Activated T-helper 1 cell treated with anti-CD3 and anti-CD28 coated beads, Interleukin-12 subunit alpha, Interleukin-12 subunit beta, Interleukin-2, Interleukin-4 antibody, amounts not matched to agents 30 ng/mL and 10 ng/mL and 1 ng/mL, durations not matched to agents 14 hours and 24 hours and 36 hours (primary cell): ENCODE data around the gene ASB13. TPM values are rescaled to one million over a fixed set of nuclear protein-coding genes. Genes with fewer than 3 reads are reported as not detected.
"Not testable (repeated sequence)": the region's sequence is repeated elsewhere in the genome, so short reads cannot be mapped to it uniquely, and the experiment has no call there.

Experiments used
- DNase-seq: peaks from one replicate; pipeline ENCODE4 v3.0.0; 2021; ENCODE audit warnings: low spot score
- H3K27ac Mint-ChIP-seq: one replicate; pipeline ENCODE4 v1.8.0; 2021; ENCODE audit warnings: mild to moderate bottlenecking, mixed read lengths
- H3K27me3 Mint-ChIP-seq: one replicate; pipeline ENCODE4 v1.8.0; 2022; ENCODE audit warnings: mild to moderate bottlenecking, moderate library complexity, mixed read lengths; ENCODE audit not compliant: insufficient read depth
- H3K36me3 Mint-ChIP-seq: one replicate; pipeline ENCODE4 v1.8.0; 2021; ENCODE audit warnings: low read depth, mixed read lengths
- H3K4me1 Mint-ChIP-seq: one replicate; pipeline ENCODE4 v1.8.0; 2021; ENCODE audit warnings: low read depth, mixed read lengths
- H3K4me3 Mint-ChIP-seq: one replicate; pipeline ENCODE4 v1.8.0; 2021; ENCODE audit warnings: mild to moderate bottlenecking, moderate library complexity, mixed read lengths
- H3K9me3 Mint-ChIP-seq: one replicate; pipeline ENCODE4 v1.8.0; 2021; ENCODE audit warnings: mixed read lengths
- intact Hi-C: fragments of 100-400 bp; cut with micrococcal nuclease; formaldehyde crosslinking; loops from one replicate; pipeline ENCODE4 v1.15.1; 2024
- total RNA-seq: library from RNA; stranded (reverse); gene quantifications from 2 replicates; pipeline ENCODE4 v1.2.3, GENCODE V29; 2022

The ASB13 gene
- total RNA-seq, 1 donor from 2014 or later = 12.7 TPM

DNA sequence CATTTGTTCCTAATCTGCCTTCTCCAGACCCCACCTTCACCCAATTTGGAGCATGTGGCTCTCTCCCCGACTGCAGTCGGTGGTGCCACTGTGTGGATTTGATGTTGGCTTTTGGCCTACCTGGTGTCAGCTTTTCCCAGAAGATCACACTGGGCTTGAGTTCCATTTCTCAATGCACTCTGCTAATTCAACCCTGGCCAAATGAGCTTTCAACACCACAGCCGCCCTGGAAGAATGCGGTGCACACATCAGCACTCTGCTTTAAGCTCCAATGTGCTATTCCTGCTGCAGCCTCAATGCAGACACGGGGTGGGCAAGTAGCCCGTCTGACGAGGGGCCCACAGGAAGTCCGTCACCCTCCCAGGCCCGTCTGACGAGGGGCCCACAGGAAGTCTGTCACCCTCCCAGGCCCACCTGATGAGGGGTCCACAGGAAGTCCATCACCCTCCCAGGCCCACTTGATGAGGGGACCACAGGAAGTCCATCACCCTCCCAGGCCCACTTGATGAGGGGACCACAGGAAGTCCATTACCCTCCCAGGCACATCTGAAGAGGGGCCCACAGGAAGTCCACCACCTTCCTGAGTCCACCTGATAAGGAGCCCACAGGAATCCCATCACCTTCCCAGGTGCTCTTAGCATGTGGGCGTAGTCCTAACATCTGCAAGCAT, 64.4 kb downstream of the ASB13 start:
- no peak for DNase-seq
- no peaks in the 10 kb centered on the region for H3K4me1 Mint-ChIP-seq
- intact Hi-C loops = no loop called here
- no peaks in the 10 kb centered on the region for H3K9me3 Mint-ChIP-seq
- no peaks in the 10 kb centered on the region for H3K36me3 Mint-ChIP-seq
- H3K4me3 Mint-ChIP-seq = no peak overlapping the region
- H3K27me3 Mint-ChIP-seq = peaks cover 3% of the 10 kb centered on the region
- H3K27ac Mint-ChIP-seq = no peak overlapping the region

DNA sequence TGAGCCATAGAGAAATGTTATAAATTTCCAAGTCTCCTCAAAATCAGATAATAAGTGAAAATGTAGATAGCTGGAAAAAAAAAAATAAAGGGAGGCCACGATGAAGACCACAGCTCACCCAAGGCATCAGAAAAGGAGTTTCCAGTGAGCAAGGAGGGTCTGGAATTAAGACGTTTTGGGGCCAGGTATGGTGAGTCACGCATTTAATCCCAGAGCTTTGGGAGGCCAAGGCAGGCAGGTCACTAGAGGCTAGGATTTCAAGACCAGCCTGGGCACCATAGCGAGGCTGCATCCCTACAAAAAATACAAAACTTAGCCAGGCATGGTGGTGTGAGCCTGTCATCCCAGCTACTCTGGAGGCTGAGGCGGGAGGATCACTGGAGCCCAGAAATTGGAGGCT, 65.5 kb downstream of the ASB13 start:
- Mint-ChIP-seq H3K4me1 (peaks cover 8% of the 10 kb centered on the region), H3K27me3 (peaks cover 3% of the 10 kb centered on the region), H3K4me3 (no peak overlapping the region), H3K27ac (no peak overlapping the region), H3K36me3 (no peaks in the 10 kb centered on the region), H3K9me3 (no peaks in the 10 kb centered on the region)
- intact Hi-C loops = no loop called here
- DNase-seq = no peak

DNA sequence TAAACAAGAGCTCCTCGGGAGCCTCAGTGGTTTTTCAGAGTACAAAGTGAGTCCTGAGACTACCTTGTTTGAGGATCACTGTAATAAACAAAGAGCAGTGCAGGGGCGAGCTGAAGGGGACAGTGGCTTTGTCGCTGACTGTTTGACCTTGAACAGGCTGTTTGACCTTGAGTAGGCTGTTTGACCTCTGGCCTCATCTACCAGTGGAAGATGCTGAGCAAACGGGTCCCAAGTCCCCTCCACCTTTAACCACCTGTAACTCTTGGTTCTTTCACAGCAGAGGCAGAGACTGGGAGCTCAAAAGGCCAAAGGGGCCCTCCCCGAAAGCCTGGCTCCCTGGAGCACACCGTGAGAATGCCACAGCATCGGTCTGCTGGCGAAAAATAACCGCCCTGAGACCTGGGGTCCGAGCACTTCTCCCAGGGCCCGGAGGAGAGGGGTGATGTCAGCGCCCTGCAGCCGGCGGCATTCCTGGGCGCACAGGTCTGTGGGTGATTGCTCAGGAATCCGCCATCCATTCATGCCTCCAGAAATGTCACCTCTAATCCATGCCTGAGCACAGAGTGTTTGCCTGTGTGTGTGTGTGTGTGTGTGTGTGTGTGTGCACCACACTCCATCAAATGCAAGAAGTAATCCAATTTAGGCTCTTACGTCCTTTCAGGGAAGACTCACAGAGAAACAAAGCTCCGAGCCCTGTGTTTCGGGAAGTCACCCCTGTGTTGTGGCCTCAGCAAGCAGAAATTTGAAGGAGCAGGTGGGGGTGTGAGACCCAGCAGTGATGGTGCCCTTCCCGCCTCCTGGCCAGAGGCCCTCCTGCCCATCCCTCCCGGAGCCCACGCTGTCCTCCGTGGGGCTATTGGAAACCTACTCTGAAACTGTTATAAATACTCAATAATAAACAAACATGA, 66.5 kb downstream of the ASB13 start:
- H3K9me3 Mint-ChIP-seq = no peaks in the 10 kb centered on the region
- H3K36me3 Mint-ChIP-seq = no peaks in the 10 kb centered on the region
- H3K27me3 Mint-ChIP-seq = peaks cover 10% of the 10 kb centered on the region
- peaks cover 10% of the 10 kb centered on the region for H3K4me1 Mint-ChIP-seq
- no peak overlapping the region for H3K27ac Mint-ChIP-seq
- no peak overlapping the region for H3K4me3 Mint-ChIP-seq
- intact Hi-C loops = no loop called here
- no peak for DNase-seq

DNA sequence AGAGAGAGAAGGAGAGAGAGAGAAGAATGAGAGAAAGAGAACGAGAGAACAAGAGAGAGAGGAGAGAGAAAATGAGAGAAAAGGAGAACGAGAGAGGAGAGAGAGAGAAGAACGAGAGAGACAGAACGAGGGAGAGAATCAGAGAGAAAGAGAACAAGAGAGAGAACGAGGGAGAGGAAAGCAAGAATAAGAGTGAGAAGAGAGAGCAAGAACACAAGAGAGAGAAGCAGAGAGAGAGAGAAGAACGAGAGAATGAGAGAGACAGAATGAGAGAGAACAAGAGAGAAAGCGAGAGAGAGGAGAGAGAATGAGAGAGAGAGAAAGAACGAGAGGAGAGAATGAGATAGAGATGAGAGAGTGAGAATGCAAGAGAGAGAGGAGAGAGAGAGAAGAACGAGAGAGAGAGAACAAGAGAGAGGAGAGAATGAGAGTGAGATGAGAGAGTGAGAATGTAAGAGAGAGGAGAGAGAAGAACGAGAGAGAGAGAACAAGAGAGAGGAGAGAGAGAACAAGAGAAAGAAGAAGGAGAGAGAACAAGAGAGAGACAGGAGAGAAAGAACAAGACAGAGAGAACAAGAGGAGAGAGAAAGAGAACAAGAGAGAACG, 68.2 kb downstream of the ASB13 start:
- no peak for DNase-seq
- no peaks in the 10 kb centered on the region for H3K9me3 Mint-ChIP-seq
- H3K27me3 Mint-ChIP-seq = peaks cover 18% of the 10 kb centered on the region
- no peaks in the 10 kb centered on the region for H3K36me3 Mint-ChIP-seq
- intact Hi-C loops = no loop called here
- no peak overlapping the region for H3K4me3 Mint-ChIP-seq
- peaks cover 12% of the 10 kb centered on the region for H3K4me1 Mint-ChIP-seq
- no peak overlapping the region for H3K27ac Mint-ChIP-seq

DNA sequence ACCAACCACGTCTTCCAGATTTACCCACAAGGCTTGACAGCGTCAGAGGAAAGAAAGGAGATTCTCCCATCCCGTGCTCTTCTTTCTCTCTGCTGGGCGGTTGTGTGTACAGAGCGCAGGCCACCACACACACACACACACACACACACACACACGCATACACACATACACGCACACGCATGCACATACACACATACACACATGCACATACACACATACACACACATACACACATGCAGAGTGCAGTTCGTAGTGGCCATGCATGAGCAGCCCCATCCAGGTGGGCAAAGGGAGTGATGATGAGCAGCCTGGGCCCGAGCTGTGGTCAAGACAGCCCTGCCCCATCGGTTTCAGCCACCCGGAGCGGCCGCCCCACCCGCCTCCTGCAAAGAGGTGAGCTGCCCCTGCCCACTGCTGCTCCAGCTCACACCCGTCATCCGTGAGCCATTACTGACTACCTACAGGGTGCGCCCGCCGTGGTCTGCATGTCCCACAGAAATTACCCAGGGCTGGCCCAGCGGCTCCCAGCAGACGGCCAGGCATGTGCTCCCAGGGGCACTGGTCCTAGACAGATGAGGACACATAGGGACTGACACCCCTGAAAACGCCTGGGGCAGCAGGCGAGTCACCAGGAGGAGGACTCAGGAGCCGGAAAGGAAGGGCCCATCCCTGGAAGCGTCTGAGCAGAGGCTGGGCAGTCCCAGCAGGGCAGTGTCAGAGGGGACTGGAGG, 69.6 kb downstream of the ASB13 start:
- peaks cover 24% of the 10 kb centered on the region for H3K27me3 Mint-ChIP-seq
- H3K36me3 Mint-ChIP-seq = no peaks in the 10 kb centered on the region
- H3K4me1 Mint-ChIP-seq = peaks cover 12% of the 10 kb centered on the region

DNA sequence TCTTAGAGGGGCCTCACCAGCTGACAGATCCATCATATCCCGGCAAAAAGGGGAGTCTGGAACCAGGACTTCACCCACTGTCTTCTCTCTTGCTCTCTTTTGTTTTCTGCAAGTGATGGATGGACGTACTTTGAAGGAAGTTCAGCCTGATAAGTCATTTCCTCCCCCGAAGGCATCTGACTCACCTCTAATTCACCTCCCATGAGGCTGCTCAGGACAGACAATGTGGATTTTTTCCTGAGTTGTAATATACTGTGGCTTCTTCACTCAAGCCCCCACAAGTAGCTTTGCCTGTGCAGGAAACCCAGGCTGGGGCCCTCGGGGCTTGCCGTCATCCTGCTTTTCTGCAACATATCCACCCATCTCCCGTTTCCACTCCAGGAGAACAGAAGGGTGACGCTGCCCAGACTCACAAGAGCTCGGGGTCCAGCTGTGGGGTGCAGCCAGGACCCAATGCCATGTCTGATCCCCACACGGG, 70.4 kb downstream of the ASB13 start:
- Mint-ChIP-seq H3K27ac (no peak overlapping the region), H3K4me1 (peaks cover 12% of the 10 kb centered on the region), H3K36me3 (no peaks in the 10 kb centered on the region), H3K4me3 (no peak overlapping the region), H3K9me3 (no peaks in the 10 kb centered on the region), H3K27me3 (peaks cover 24% of the 10 kb centered on the region)
- intact Hi-C loops = no loop called here
- no peak for DNase-seq

More for the DNA sequence above, 69.6 kb downstream of the ASB13 start:
- H3K27ac Mint-ChIP-seq = no peak overlapping the region
- intact Hi-C loops = no loop called here
- no peak overlapping the region for H3K4me3 Mint-ChIP-seq
- no peaks in the 10 kb centered on the region for H3K9me3 Mint-ChIP-seq
- DNase-seq = no peak

DNA sequence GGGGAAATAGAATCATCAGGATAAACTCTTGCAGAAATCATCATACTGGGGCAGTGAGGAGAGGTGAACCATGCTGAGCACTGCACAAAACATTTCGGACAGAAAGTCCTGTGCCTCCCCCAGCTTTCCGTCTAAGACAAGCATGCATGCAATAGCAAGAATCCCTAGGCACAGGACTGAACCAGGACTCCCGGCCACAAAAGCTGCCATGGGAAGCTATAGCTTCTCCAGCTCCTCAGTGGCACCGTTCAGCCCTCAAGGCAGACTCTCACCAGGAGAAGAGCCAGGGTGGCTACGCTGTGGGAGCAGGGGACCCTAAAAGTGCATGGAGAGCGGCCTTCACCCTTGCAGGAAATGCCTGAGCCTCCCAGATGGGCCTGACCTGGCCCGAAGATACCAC, 70.8 kb downstream of the ASB13 start:
- H3K27ac Mint-ChIP-seq = no peak overlapping the region
- DNase-seq = no peak
- intact Hi-C loops = no loop called here
- H3K36me3 Mint-ChIP-seq = no peaks in the 10 kb centered on the region
- H3K27me3 Mint-ChIP-seq = peaks cover 24% of the 10 kb centered on the region
- H3K9me3 Mint-ChIP-seq = no peaks in the 10 kb centered on the region
- no peak overlapping the region for H3K4me3 Mint-ChIP-seq
- peaks cover 12% of the 10 kb centered on the region for H3K4me1 Mint-ChIP-seq

DNA sequence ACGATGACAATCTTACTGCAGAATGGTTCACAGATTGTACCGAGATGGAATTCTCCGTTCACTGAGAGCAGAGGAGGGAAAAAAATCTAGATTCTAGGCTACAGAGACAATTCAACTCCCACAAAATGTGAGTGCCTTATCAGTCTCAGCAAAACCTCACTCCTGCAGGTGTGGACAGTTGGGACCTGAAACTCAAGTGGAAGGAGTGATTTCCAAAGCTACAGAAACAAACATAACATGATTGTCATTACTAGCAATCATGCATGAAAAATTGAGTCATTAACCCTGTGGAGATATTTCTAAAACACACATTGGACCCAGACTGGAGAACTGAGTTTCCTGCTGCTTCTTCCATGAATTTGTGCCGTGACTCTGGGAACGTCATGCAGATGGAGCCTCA, 71.3 kb downstream of the ASB13 start:
- peaks cover 24% of the 10 kb centered on the region for H3K27me3 Mint-ChIP-seq
- no peak overlapping the region for H3K4me3 Mint-ChIP-seq
- peaks cover 12% of the 10 kb centered on the region for H3K4me1 Mint-ChIP-seq
- no peaks in the 10 kb centered on the region for H3K36me3 Mint-ChIP-seq
- no peak overlapping the region for H3K27ac Mint-ChIP-seq
- intact Hi-C loops = no loop called here
- no peaks in the 10 kb centered on the region for H3K9me3 Mint-ChIP-seq
- DNase-seq = no peak

DNA sequence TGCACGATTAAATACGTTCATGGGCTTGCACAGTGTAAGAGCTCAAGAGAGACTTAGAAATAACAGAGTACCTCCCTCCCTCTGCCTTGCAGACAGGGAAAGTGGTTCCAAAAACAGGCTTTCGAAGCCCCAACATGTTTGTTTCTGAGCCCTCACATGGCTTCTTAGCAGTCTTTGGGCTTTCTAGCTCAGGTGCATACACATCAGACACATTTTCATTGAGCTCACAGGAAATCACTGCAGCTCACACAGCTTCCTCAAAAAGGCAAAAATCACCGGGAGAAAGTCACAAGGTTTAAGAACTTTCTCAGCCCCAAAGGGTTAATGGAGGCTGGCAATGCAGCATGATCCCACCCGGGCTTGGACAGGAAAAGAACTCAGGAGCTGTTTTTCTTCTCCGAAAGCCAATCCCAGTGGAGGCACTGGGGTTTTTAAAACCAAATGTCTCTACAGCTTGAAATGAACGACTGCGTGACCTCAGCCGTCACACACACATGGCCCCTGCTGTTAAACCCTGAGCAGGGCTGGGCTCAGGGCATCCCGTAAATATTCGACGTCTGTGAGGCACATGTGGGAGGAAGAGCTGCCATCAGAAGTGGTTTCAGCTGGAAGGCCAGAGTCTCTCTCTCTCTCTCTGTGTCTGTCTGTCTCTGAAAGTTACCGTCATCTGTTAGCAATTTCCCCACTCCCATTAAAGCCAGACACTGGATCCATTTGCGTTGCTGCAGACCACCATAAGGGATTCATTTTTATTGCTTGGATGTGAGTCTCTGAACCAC, 71.9 kb downstream of the ASB13 start:
- no peaks in the 10 kb centered on the region for H3K9me3 Mint-ChIP-seq
- H3K4me3 Mint-ChIP-seq = no peak overlapping the region
- intact Hi-C loops = no loop called here
- no peaks in the 10 kb centered on the region for H3K36me3 Mint-ChIP-seq
- H3K27me3 Mint-ChIP-seq = peaks cover 26% of the 10 kb centered on the region
- peaks cover 12% of the 10 kb centered on the region for H3K4me1 Mint-ChIP-seq
- H3K27ac Mint-ChIP-seq = no peak overlapping the region
- no peak for DNase-seq

DNA sequence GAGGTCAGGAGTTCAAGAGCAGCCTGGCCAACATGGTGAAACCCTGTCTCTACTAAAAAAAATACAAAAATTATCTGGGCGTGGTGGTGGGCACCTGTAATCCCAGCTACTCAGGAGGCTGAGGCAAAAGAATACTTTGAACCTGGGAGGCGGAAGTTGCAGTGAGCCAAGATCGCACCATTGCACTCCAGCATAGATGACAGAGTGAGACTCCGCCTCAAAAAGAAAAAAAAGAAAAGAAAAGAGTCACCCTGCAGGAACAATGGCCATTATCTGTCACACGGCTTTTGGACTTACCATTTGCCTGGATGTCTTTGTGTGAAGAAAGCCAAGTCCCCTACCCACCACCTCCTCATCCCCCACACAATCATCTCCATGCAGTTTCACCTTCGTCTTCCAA, 73.0 kb downstream of the ASB13 start:
- Mint-ChIP-seq H3K27me3 (peaks cover 30% of the 10 kb centered on the region), H3K4me1 (peaks cover 12% of the 10 kb centered on the region)
- H3K9me3 Mint-ChIP-seq, H3K4me3 Mint-ChIP-seq, H3K27ac Mint-ChIP-seq, DNase-seq, intact Hi-C loops, H3K36me3 Mint-ChIP-seq: not testable (repeated sequence)

DNA sequence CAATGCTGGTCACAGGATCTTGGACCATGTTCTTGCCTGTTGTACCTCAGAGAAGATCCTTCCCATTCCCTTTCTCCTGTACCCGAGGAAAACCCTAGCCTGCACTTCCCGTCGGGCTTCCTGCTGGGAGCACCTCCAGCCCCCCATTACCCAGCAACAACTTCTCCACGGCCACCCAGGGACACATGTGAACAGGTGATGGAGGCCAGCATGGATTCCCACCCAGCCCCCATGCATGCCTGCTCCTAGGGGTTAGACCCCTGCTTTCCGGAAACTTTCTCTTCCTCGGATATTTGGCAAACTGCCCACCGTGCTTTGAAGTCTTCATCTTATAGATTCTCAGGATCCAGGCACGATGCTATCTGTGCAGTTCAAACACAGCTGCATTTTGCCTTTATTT, 74.3 kb downstream of the ASB13 start:
- H3K4me3 Mint-ChIP-seq = no peak overlapping the region

DNA sequence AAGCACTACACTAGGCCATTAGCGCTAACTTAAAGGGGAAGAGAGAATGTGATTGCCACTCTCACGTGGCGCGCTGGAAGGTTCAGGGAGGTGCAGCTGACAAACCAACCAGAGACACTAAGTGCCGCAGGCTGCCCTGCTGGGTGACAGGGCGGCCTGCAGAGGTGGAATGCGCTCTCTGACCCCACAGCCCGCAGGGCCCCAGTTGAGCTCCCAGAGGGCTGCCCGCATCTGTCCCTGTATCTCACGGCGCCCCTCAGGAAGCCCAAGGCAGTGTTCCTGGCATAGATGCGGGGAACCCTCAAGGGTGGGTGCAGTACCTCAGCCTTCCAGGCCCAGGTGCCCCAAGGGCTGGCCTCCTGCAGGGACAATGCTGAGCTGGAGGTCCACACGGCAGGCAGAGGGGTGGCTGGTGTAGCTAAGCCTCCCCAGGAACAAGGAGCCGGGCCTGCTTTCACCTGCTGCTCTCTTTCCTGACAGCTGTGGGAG, 75.0 kb downstream of the ASB13 start:
- DNase-seq = no peak
- Mint-ChIP-seq H3K27me3 (peaks cover 27% of the 10 kb centered on the region), H3K9me3 (no peaks in the 10 kb centered on the region), H3K36me3 (no peaks in the 10 kb centered on the region), H3K4me1 (peaks cover 9% of the 10 kb centered on the region), H3K4me3 (no peak overlapping the region), H3K27ac (no peak overlapping the region)
- intact Hi-C loops = no loop called here

More for the DNA sequence above, 74.3 kb downstream of the ASB13 start:
- Mint-ChIP-seq H3K36me3 (no peaks in the 10 kb centered on the region), H3K9me3 (no peaks in the 10 kb centered on the region), H3K27ac (no peak overlapping the region), H3K4me1 (peaks cover 12% of the 10 kb centered on the region), H3K27me3 (peaks cover 27% of the 10 kb centered on the region)
- DNase-seq = no peak
- intact Hi-C loops = no loop called here
